IMR-90 (cell line): ENCODE measurements around the gene IL34. TPM values are rescaled to one million over a fixed set of nuclear protein-coding genes. Genes with fewer than 3 reads are reported as not detected.

ENCODE experiments used
- ATAC-seq: fragments of 200-7000 bp; cut with Tn5 transposase; 2 replicates; pipeline ENCODE4 v1.9.1; 2020; ENCODE audit warnings: low read depth, mild to moderate bottlenecking, moderate library complexity
- BruUV-seq: library from RNA; stranded (reverse); fragments of 400-500 nt; replicated peaks from 2 replicates; lab custom pipeline; 2021; lab: Mats Ljungman, UMichigan
- CTCF ChIA-PET: fragments of 300-600 bp; formaldehyde crosslinking; extraction: SDS; loops from one replicate; lab custom pipeline; 2021; ENCODE audit warnings: antibody characterized with exemption; lab: Yijun Ruan, JAX
- POLR2A ChIA-PET: fragments of 300-600 bp; sonication (Branson Sonifier 250); formaldehyde crosslinking; loops from one replicate; lab custom pipeline; 2022; ENCODE audit warnings: antibody characterized with exemption; ENCODE audit not compliant: unreplicated experiment; lab: Charles Lee
- DNase-seq: peaks from one replicate; pipeline ENCODE4 v3.0.0; 2013
- H2AFZ ChIP-seq: replicated peaks from 2 replicates; pipeline ENCODE3; 2013; ENCODE audit warnings: low read length, mild to moderate bottlenecking; ENCODE audit not compliant: poor library complexity
- H2AK5ac ChIP-seq: 2 replicates; pipeline ENCODE4 v1.6.1; 2013; ENCODE audit warnings: low read depth, low read length, inconsistent platforms
- H2AK9ac ChIP-seq: replicated peaks from 2 replicates; pipeline ENCODE3; 2013; ENCODE audit warnings: mild to moderate bottlenecking, low read depth, low read length, moderate library complexity; ENCODE audit not compliant: poor library complexity
- H2BK120ac ChIP-seq: 2 replicates; pipeline ENCODE4 v1.6.1; 2013; ENCODE audit warnings: low read depth, low read length, inconsistent platforms
- H2BK15ac ChIP-seq: 3 replicates; pipeline ENCODE4 v1.6.1; 2013; ENCODE audit warnings: low read depth, low read length, inconsistent platforms
- H2BK20ac ChIP-seq: 2 replicates; pipeline ENCODE4 v1.6.1; 2013; ENCODE audit warnings: low read depth, mild to moderate bottlenecking, inconsistent platforms, low read length, moderate library complexity
- H2BK5ac ChIP-seq: 2 replicates; pipeline ENCODE4 v1.6.1; 2013; ENCODE audit warnings: mild to moderate bottlenecking, low read depth, low read length, inconsistent platforms; ENCODE audit not compliant: poor library complexity, severe bottlenecking
- H3K14ac ChIP-seq: replicated peaks from 2 replicates; pipeline ENCODE4 v1.6.1; 2013; ENCODE audit warnings: low read depth, low read length, inconsistent platforms
- H3K18ac ChIP-seq: 2 replicates; pipeline ENCODE4 v1.6.1; 2013; ENCODE audit warnings: low read depth, low read length, control low read depth
- H3K23ac ChIP-seq: 2 replicates; pipeline ENCODE4 v1.6.1; 2013; ENCODE audit warnings: low read depth, low read length, inconsistent platforms
- H3K27ac ChIP-seq: 2 replicates; pipeline ENCODE4 v1.5.1; 2013; ENCODE audit warnings: mild to moderate bottlenecking, control low read depth, low read length; ENCODE audit not compliant: insufficient read depth
- H3K27me3 ChIP-seq: 2 replicates; pipeline ENCODE4 v1.6.1; 2013; ENCODE audit warnings: low read length; ENCODE audit not compliant: control insufficient read depth, insufficient read depth
- H3K36me3 ChIP-seq: 2 replicates; pipeline ENCODE4 v1.6.1; 2013; ENCODE audit warnings: low read length, mixed read lengths; ENCODE audit not compliant: control insufficient read depth, insufficient read depth
- H3K4ac ChIP-seq: 2 replicates; pipeline ENCODE4 v1.6.1; 2013; ENCODE audit warnings: low read depth, low read length, inconsistent platforms
- H3K4me1 ChIP-seq: 2 replicates; pipeline ENCODE4 v1.6.1; 2013; ENCODE audit warnings: low read length, mixed read lengths; ENCODE audit not compliant: control insufficient read depth, insufficient read depth
- H3K4me2 ChIP-seq: 2 replicates; pipeline ENCODE4 v1.6.1; 2013; ENCODE audit warnings: low read depth, mild to moderate bottlenecking, control low read depth, low read length, moderate library complexity
- H3K4me3 ChIP-seq: 2 replicates; pipeline ENCODE4 v1.5.1; 2013; ENCODE audit warnings: low read depth, mild to moderate bottlenecking, control low read depth, low read length, moderate library complexity; ENCODE audit not compliant: insufficient read depth
- H3K56ac ChIP-seq: 2 replicates; pipeline ENCODE4 v1.6.1; 2013; ENCODE audit warnings: low read length, inconsistent platforms; ENCODE audit not compliant: insufficient read depth; ENCODE audit errors: extremely low read depth
- H3K79me1 ChIP-seq, 2 experiments: 2 replicates each; pipeline ENCODE4 v1.6.1; 2013; ENCODE audit warnings: low read length in 2 of 2, inconsistent platforms in 1 of 2, low read depth in 1 of 2
- H3K9ac ChIP-seq: 2 replicates; pipeline ENCODE4 v1.6.1; 2013; ENCODE audit warnings: low read depth, low read length, control low read depth
- H3K9me1 ChIP-seq: 2 replicates; pipeline ENCODE4 v1.6.1; 2013; ENCODE audit warnings: low read length, inconsistent platforms; ENCODE audit not compliant: insufficient read depth
- H3K9me3 ChIP-seq: 2 replicates; pipeline ENCODE4 v1.6.1; 2013; ENCODE audit warnings: low read length; ENCODE audit not compliant: control insufficient read depth, insufficient read depth
- H4K20me1 ChIP-seq: 2 replicates; pipeline ENCODE4 v1.6.1; 2013; ENCODE audit warnings: low read length, inconsistent platforms; ENCODE audit not compliant: insufficient read depth
- H4K5ac ChIP-seq: 2 replicates; pipeline ENCODE4 v1.6.1; 2013; ENCODE audit warnings: mild to moderate bottlenecking, low read depth, low read length, control low read depth
- H4K8ac ChIP-seq, 2 experiments: 2 replicates each; pipeline ENCODE4 v1.6.1; 2013; ENCODE audit warnings: low read depth in 2 of 2, low read length in 2 of 2, control low read depth in 1 of 2, inconsistent platforms in 1 of 2
- H4K91ac ChIP-seq: 2 replicates; pipeline ENCODE4 v1.6.1; 2013; ENCODE audit warnings: low read depth, low read length, inconsistent platforms; ENCODE audit not compliant: insufficient read depth
- CHD1 ChIP-seq: IDR thresholded peaks from 2 replicates; pipeline ENCODE4 v1.6.1; 2012; ENCODE audit warnings: low read depth, low read length, improper control_type of control experiment
- FOS ChIP-seq: fragments of 150-350 bp; IDR thresholded peaks from 2 replicates; pipeline ENCODE4 v1.6.1; 2016; ENCODE audit warnings: low read depth, low read length
- MAZ ChIP-seq: IDR thresholded peaks from 2 replicates; pipeline ENCODE4 v1.6.1; 2012; ENCODE audit warnings: low read depth, mild to moderate bottlenecking, low read length, improper control_type of control experiment, moderate library complexity, borderline replicate concordance
- MXI1 ChIP-seq: IDR thresholded peaks from 2 replicates; pipeline ENCODE4 v1.6.1; 2012; ENCODE audit warnings: low read depth, mild to moderate bottlenecking, low read length, moderate library complexity, borderline replicate concordance
- RAD21 ChIP-seq: IDR thresholded peaks from 2 replicates; pipeline ENCODE4 v1.6.1; 2012; ENCODE audit warnings: low read length, improper control_type of control experiment
- WGBS, 2 experiments: methylation state at CpG; one replicate each; pipeline versions ENCODE4 v1.1.5 to v1.1.7; 2013; ENCODE audit warnings: missing lambda C conversion rate in 2 of 2; ENCODE audit not compliant: insufficient read length in 1 of 2; ENCODE audit errors: extremely low coverage in 2 of 2; 5-methylcytosine and 5-hydroxymethylcytosine counted together
- dilution Hi-C: fragments of 300-500 bp; cut with HindIII; formaldehyde crosslinking; loops from one replicate; pipeline ENCODE4 v1.14.3; 2018; ENCODE audit warnings: low sequenced_read_pairs; ENCODE audit not compliant: unreplicated experiment
- in situ Hi-C: fragments of 300-500 bp; cut with MboI; formaldehyde crosslinking; loops from 3 replicates; pipeline ENCODE4 v1.14.3; 2019; ENCODE audit warnings: low sequenced_read_pairs, inconsistent platforms, mixed read lengths
- intact Hi-C: fragments of 100-400 bp; cut with micrococcal nuclease; formaldehyde crosslinking; loops from 2 replicates; pipeline ENCODE4 v1.10.0; 2022
- polyA plus RNA-seq, 3 experiments: library from polyadenylated mRNA; depleted of rRNA; stranded (reverse); fragments of >200 nt; gene quantifications; 2 replicates each; pipeline ENCODE4 v1.2.3, GENCODE V29; 2012; ENCODE audit warnings: low replicate concordance in 1 of 3
- total RNA-seq: library from RNA; depleted of rRNA; stranded (reverse); fragments of >200 nt; gene quantifications from 2 replicates; pipeline ENCODE4 v1.2.3, GENCODE V29; 2012
- TF ChIP-seq, protein P1 (sequence below): conservative IDR thresholded peaks from 2 replicates; pipeline ENCODE4 v1.5.1; 2012; ENCODE audit warnings: mild to moderate bottlenecking, low read depth, low read length, improper control_type of control experiment
- TF ChIP-seq, protein P2 (sequence below): fragments of 150-350 bp; IDR thresholded peaks from 2 replicates; pipeline ENCODE4 v1.6.1; 2016; ENCODE audit warnings: low read depth, mild to moderate bottlenecking, low read length, moderate library complexity, borderline replicate concordance
- TF ChIP-seq, protein P3 (sequence below): fragments of 150-350 bp; IDR thresholded peaks from 2 replicates; pipeline ENCODE4 v1.6.1; 2017; ENCODE audit warnings: mild to moderate bottlenecking, antibody characterized with exemption, low read length, low read depth

The IL34 gene
- total and polyA plus RNA-seq, 2 of the 4 experiments (the other 2 are of a cell fraction) = 1.3 to 2.5 TPM

DNA sequence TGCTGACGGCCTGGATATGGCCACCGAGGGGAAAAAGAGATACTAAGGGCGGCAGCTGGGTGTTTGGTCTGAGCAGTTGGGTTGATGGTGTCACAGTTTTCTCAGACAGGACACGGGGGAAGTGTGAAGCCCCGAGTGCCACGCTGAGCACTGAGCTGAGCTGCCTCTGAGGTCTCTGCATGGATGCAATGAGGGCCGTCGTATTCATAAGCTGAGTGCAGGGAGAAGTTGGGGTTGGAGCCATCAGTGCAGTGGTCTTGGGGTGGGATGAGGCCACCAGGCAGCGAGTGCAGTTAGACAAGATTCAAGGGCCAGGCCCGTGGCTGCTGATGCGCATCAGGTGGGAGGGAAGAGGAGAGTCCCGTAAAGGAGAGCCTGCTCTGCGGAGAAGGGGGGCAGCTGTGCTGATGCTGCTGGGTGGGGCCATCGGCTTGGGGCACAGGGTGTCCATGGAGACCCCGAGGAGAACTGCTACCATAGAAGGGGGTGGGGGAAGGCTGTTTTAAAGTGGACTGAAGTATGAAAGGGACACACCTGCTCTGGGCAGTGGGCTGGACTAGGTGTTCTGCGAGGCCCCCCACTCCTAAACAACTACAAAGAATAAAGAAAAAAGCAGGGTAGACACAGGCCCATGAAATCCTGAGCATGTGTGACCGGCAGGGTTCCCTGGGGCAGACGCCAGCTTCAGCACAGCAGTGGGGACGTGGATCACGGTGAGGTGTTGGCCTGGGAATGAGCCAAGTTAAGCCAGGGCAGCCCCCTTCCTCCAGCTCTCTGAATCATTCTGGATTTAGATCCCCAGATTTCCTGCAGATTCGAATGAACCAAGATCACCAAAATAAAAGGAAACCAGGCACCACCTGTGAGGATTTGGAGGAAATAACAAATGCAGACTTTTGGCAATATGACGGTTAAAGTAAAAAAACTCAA, 19.7 kb downstream of the IL34 start (continued):
- TF ChIP-seq, protein P1, sequence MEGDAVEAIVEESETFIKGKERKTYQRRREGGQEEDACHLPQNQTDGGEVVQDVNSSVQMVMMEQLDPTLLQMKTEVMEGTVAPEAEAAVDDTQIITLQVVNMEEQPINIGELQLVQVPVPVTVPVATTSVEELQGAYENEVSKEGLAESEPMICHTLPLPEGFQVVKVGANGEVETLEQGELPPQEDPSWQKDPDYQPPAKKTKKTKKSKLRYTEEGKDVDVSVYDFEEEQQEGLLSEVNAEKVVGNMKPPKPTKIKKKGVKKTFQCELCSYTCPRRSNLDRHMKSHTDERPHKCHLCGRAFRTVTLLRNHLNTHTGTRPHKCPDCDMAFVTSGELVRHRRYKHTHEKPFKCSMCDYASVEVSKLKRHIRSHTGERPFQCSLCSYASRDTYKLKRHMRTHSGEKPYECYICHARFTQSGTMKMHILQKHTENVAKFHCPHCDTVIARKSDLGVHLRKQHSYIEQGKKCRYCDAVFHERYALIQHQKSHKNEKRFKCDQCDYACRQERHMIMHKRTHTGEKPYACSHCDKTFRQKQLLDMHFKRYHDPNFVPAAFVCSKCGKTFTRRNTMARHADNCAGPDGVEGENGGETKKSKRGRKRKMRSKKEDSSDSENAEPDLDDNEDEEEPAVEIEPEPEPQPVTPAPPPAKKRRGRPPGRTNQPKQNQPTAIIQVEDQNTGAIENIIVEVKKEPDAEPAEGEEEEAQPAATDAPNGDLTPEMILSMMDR = no peak

DNA sequence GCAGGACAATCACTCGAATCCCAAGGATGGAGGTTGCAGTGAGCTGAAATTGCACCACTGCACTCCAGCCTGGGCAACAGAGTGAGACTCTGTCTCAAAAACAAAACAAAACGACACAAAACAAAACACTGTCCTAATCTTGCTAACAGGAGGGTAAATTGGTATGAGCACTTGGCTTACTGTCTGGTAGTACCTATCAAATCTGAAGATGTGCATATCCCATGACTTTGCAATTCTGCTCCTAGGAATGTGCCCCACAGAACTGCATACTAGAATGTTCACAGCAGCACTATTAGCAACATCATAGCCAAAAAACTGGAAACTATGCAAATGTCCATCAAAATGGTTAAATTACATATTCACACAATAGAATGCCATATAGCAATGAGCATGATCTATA, 23.8 kb downstream of the IL34 start:
- H2AK5ac ChIP-seq = no peak overlapping the region
- intact Hi-C loops (no loop called here), dilution Hi-C loops (loop anchor here (10.0 kb wide), 1 partner anchor 95 kb away; no protein-coding TSS in a partner anchor), in situ Hi-C loops (no loop called here)
- H2BK5ac ChIP-seq = no peak overlapping the region
- H4K5ac ChIP-seq = no peak overlapping the region
- no peak overlapping the region for H3K18ac ChIP-seq
- no peaks in the 10 kb centered on the region for H3K27me3 ChIP-seq
- H3K79me1 ChIP-seq = peaks cover 20 to 58% of the 10 kb centered on the region in 2 experiments; a peak in 3 of 4 replicates
- no peak overlapping the region for H3K9ac ChIP-seq
- no peak overlapping the region for H3K27ac ChIP-seq
- no peaks in the 10 kb centered on the region for H3K9me3 ChIP-seq
- H3K4me1 ChIP-seq = no peaks in the 10 kb centered on the region
- no peak overlapping the region for H4K8ac ChIP-seq
- ATAC-seq = no peak
- no peak for DNase-seq
- no peak overlapping the region for H2BK120ac ChIP-seq
- BruUV-seq = no TSS peak
- H3K9me1 ChIP-seq = no peaks in the 10 kb centered on the region
- no peak overlapping the region for H3K4ac ChIP-seq
- no peak overlapping the region for H3K4me3 ChIP-seq
- H3K36me3 ChIP-seq = peaks cover 67% of the 10 kb centered on the region
- no peak overlapping the region for H3K56ac ChIP-seq
- H2AK9ac ChIP-seq = no peak overlapping the region
- no peak overlapping the region for H2AFZ ChIP-seq
- POLR2A ChIA-PET = no interaction called here
- no peak overlapping the region for H2BK20ac ChIP-seq
- H3K4me2 ChIP-seq = no peak overlapping the region
- no peak overlapping the region for H2BK15ac ChIP-seq
- no peak overlapping the region for H4K91ac ChIP-seq
- no peak overlapping the region for H3K23ac ChIP-seq
- H3K14ac ChIP-seq = no peak overlapping the region
- peaks cover 46% of the 10 kb centered on the region for H4K20me1 ChIP-seq
- CTCF ChIA-PET = no interaction called here
- WGBS, 2 experiments = no CpG with 5 or more reads among the region's 2 CpGs
- TF ChIP-seq, protein P2, sequence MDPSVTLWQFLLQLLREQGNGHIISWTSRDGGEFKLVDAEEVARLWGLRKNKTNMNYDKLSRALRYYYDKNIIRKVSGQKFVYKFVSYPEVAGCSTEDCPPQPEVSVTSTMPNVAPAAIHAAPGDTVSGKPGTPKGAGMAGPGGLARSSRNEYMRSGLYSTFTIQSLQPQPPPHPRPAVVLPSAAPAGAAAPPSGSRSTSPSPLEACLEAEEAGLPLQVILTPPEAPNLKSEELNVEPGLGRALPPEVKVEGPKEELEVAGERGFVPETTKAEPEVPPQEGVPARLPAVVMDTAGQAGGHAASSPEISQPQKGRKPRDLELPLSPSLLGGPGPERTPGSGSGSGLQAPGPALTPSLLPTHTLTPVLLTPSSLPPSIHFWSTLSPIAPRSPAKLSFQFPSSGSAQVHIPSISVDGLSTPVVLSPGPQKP = no peak
- no peak for TF ChIP-seq MAZ
- TF ChIP-seq MXI1 = no peak
- no peak for TF ChIP-seq FOS
- TF ChIP-seq, protein P1 = no peak
- TF ChIP-seq, protein P3, sequence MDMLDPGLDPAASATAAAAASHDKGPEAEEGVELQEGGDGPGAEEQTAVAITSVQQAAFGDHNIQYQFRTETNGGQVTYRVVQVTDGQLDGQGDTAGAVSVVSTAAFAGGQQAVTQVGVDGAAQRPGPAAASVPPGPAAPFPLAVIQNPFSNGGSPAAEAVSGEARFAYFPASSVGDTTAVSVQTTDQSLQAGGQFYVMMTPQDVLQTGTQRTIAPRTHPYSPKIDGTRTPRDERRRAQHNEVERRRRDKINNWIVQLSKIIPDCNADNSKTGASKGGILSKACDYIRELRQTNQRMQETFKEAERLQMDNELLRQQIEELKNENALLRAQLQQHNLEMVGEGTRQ = no peak
- TF ChIP-seq RAD21 = no peak
- no peak for TF ChIP-seq CHD1
